Measurements from ENCODE around the gene TBC1D1.

- TF ChIP-seq CTCF (IDR thresholded peaks at IDR 0.05; ENCODE audit: low read length), result no peak
- no peak for TF ChIP-seq EZH2 (optimal IDR thresholded peaks at IDR 0.05; ENCODE audit: low read depth, low read length)
Observed at GRCh38 chr4:38146383-38146782, 255.5 kb downstream of the TBC1D1 start.

Data from MM.1S (cell line).